Body of pancreas (tissue), 4 donors: ENCODE data around the gene MAP2K1. TPM values are rescaled to one million over a fixed set of nuclear protein-coding genes. Genes with fewer than 3 reads are reported as not detected.
"Not testable (repeated sequence)": the region's sequence is repeated elsewhere in the genome, so short reads cannot be mapped to it uniquely, and the experiment has no call there.

Experiments
- ATAC-seq: fragments of 150-250 bp; one replicate; pipeline ENCODE4 v1.9.1; 2016
- DNase-seq, 4 donors: peaks; one replicate each; pipeline ENCODE4 v3.0.0-alpha.2; 2019
- H3K27ac ChIP-seq, 4 donors: fragments of 200-600 bp; sonication (generic); 1 replicate in 3 of 4; 2 replicates in 1 of 4; pipeline versions ENCODE4 v1.5.1 to v1.6.1; 2016 to 2019; ENCODE audit warnings: mild to moderate bottlenecking in 1 of 4, mixed read lengths in 1 of 4, moderate library complexity in 1 of 4
- H3K27me3 ChIP-seq, 2 donors: fragments of 200-600 bp; sonication (generic); one replicate each; pipeline ENCODE4 v1.6.0; 2016; ENCODE audit warnings: mild to moderate bottlenecking in 1 of 2
- H3K36me3 ChIP-seq, 2 donors: fragments of 200-600 bp; sonication (generic); replicated peaks in 1 of 2; 2 replicates each; pipeline ENCODE4 v1.5.1; 2016; ENCODE audit warnings: low read depth in 2 of 2; ENCODE audit not compliant: insufficient read depth in 1 of 2
- H3K4me1 ChIP-seq: fragments of 200-600 bp; sonication (generic); one replicate; pipeline ENCODE4 v1.6.0; 2016
- H3K4me3 ChIP-seq, 2 donors: fragments of 200-600 bp; sonication (generic); 1 replicate in 1 of 2; 2 replicates in 1 of 2; pipeline ENCODE4 v1.5.1; 2016 to 2019
- H3K9me3 ChIP-seq, 3 donors: fragments of 200-600 bp; sonication (generic); 1 replicate in 2 of 3; 2 replicates in 1 of 3; pipeline ENCODE4 v1.5.1; 2016
- POLR2A ChIP-seq, 3 donors: fragments of 450-650 bp; IDR thresholded peaks; one replicate each; pipeline ENCODE4 v1.6.1; 2016; ENCODE audit warnings: antibody characterized with exemption in 3 of 3, mild to moderate bottlenecking in 2 of 3
- WGBS, 2 donors: methylation state at CpG; one replicate each; pipeline ENCODE4 v1.1.5; 2017; 5-methylcytosine and 5-hydroxymethylcytosine counted together
- intact Hi-C: fragments of 100-400 bp; cut with DNase I; formaldehyde crosslinking; loops from one replicate; pipeline ENCODE4 v1.15.1; 2023
- total RNA-seq, 2 donors: library from RNA; depleted of rRNA; stranded (reverse); fragments of >200 nt; gene quantifications; one replicate each; pipeline ENCODE4 v1.1.0, GENCODE V29; 2016
- TF ChIP-seq, protein P1 (sequence below), 7 experiments: fragments of 450-650 bp in 4 of 7; fragments of 200-600 bp in 3 of 7; sonication (generic) in 3 of 7; IDR thresholded peaks; one replicate each; pipeline ENCODE4 v1.5.1; 2016 to 2019; ENCODE audit warnings: antibody characterized with exemption in 7 of 7

The MAP2K1 gene
- total RNA-seq, 2 donors from 2014 or later = 25.2 to 29.0 TPM

DNA sequence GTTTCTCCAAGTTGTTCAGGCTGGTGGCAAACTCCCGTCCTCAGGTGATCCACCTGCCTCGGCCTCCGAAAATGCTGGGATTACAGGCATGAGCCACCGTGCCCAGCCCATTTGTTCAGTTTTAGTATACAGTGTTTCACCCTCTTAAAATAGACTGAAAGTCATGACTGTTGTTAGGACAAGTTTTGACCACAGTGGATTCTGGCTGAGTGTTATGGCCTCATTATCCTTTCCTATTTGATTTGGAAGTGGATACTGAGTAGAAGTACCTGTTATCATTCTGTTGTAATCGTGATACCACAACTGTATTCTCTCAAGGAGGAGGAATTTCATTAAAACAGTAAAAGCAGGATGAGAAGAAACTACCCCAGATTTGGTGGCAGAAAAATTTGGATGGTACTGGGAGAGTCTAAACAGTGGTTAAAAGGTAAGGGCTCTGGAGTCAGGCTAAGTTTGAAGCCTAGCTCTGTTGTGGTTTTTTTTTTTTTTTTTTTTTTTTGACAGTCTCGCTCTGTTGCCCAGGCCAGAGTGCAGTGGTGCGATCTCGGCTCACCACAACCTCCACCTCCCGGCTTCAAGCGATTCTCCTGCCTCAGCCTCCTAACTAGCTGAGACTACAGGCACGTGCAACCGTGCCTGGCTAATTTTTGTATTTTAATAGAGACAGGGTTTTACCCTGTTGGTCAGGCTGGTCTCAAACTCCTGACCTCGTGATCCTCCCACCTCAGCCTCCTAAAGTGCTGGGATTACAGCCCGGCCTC is 2.6 kb downstream of the MAP2K1 start:
- no peaks in the 10 kb centered on the region for H3K36me3 ChIP-seq
- no peak overlapping the region for H3K4me3 ChIP-seq
- intact Hi-C loops = loop anchor here (10.0 kb wide), 1 partner anchor 106 kb away; the partner anchor contains the start of gene SNAPC5
- H3K9me3 ChIP-seq = no peaks in the 10 kb centered on the region
- DNase-seq (no peak), ATAC-seq (no peak)
- TF ChIP-seq, protein P1, sequence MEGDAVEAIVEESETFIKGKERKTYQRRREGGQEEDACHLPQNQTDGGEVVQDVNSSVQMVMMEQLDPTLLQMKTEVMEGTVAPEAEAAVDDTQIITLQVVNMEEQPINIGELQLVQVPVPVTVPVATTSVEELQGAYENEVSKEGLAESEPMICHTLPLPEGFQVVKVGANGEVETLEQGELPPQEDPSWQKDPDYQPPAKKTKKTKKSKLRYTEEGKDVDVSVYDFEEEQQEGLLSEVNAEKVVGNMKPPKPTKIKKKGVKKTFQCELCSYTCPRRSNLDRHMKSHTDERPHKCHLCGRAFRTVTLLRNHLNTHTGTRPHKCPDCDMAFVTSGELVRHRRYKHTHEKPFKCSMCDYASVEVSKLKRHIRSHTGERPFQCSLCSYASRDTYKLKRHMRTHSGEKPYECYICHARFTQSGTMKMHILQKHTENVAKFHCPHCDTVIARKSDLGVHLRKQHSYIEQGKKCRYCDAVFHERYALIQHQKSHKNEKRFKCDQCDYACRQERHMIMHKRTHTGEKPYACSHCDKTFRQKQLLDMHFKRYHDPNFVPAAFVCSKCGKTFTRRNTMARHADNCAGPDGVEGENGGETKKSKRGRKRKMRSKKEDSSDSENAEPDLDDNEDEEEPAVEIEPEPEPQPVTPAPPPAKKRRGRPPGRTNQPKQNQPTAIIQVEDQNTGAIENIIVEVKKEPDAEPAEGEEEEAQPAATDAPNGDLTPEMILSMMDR (IDR thresholded peaks at IDR 0.05) = no peak
- no peak for TF ChIP-seq POLR2A (IDR thresholded peaks at IDR 0.05)
- peaks cover 29% of the 10 kb centered on the region for H3K4me1 ChIP-seq
- WGBS, 2 donors = 84 to 95% methylated on average over 14 of the region's 14 CpGs
- no peaks in the 10 kb centered on the region for H3K27me3 ChIP-seq
- H3K27ac ChIP-seq = no peak overlapping the region

DNA sequence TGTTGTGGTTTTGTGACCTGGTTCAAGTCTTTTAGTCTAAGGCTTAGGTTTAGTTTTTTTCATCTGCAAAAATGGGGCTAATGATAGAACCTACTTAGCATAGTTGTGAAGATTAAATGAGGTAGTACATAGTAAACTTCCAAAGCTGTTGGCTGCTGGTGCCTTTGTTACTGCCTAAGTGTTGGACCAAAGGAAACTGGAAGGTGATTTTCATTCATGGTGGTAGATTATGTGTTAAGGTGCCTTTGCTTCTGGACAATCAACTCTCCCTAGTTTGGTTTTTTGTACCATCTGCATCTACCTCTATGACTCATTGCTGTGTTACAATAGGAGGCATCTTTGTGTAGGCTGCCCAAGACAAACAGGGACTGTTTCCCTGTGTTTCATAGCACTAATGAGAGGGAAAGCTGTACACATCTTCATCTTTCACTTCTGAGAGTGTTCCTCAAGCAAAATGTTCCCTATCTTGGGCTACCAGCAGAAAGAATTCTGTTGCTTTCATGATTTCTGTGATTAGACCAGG is 3.2 kb downstream of the MAP2K1 start:
- Histone ChIP-seq H3K27me3 (no peaks in the 10 kb centered on the region), H3K4me3 (no peak overlapping the region), H3K27ac (no peak overlapping the region), H3K4me1 (peaks cover 28% of the 10 kb centered on the region), H3K9me3 (no peaks in the 10 kb centered on the region), H3K36me3 (no peaks in the 10 kb centered on the region)
- intact Hi-C loops = loop anchor here (10.0 kb wide), 1 partner anchor 105 kb away; the partner anchor contains the start of gene SNAPC5
- ATAC-seq (no peak), DNase-seq (no peak)
- no peak for TF ChIP-seq POLR2A (IDR thresholded peaks at IDR 0.05)
- TF ChIP-seq, protein P1 (IDR thresholded peaks at IDR 0.05) = no peak

DNA sequence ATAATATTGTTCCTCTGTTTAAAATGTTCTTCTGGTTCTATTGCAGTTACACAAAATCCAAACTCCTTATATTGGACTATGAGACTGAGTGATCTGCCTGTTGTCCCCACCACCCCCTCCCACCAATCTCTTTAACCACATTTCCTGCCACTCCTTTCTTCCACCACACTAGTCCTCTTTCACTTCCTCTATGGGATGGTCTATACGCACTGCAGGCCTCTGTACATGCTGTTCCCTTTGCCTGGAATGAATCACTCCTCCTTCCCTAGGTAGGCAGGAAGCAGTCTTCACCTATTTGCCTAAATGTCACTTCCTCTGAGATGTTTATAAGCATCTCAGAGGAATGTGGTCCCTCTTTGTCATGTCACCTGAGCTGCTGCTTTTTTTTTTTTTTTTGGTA is 4.0 kb downstream of the MAP2K1 start:
- no peak for ATAC-seq
- H3K27ac ChIP-seq = no peak overlapping the region
- TF ChIP-seq, protein P1 (IDR thresholded peaks at IDR 0.05) = no peak
- TF ChIP-seq POLR2A (IDR thresholded peaks at IDR 0.05) = peak in 1 of 3 donors; percentile 7
- no peaks in the 10 kb centered on the region for H3K9me3 ChIP-seq
- 81 to 84% methylated on average over 1 of the region's 1 CpG for WGBS, 2 donors
- no peaks in the 10 kb centered on the region for H3K27me3 ChIP-seq
- H3K4me3 ChIP-seq = no peak overlapping the region
- intact Hi-C loops = no loop called here
- H3K36me3 ChIP-seq = no peaks in the 10 kb centered on the region
- peak in 1 of 4 donors; percentile 59 for DNase-seq
- H3K4me1 ChIP-seq = peaks cover 20% of the 10 kb centered on the region

DNA sequence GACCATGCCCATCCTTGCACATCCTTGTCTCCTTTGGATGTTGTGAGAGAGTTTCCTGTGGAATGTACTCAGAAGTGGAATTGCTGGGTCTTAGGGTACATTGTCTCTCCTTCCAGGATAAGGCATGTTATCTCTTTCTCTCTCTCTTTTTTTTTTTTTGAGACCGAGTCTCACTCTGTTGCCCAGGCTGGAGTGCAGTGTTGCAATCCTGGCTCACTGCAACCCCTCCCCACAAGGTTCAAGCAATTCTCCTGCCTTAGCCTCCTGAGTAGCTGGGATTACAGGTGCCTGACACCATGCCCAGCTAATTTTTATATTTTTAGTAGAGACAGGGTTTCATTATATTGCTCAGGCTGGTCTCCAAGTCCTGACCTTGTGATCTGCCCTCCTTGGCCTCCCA is 6.3 kb downstream of the MAP2K1 start:
- WGBS, 2 donors = 63 to 100% methylated on average over 1 of the region's 1 CpG

DNA sequence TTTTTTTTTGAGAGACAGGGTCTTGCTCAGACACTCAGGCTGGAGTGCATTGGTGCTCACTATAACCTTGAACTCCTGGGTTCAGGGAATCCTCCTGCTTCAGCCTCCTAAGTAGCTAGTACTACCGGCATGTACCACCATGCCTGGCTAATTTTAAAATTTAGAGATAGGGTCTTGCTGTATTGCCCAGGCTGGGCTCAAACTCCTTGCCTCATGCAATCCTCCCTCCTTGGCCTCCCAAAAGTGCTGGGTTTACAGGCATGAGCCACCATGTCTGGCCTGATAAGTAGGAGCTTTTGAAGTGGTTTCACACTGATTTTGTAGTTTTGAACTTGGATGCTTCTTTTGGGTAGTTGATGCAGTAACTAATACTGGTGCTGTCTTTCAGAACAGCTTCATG is 7.8 kb downstream of the MAP2K1 start:
- H3K27ac ChIP-seq = no peak overlapping the region
- H3K9me3 ChIP-seq = no peaks in the 10 kb centered on the region
- H3K4me1 ChIP-seq = no peaks in the 10 kb centered on the region
- no peak for DNase-seq
- H3K36me3 ChIP-seq = no peaks in the 10 kb centered on the region
- TF ChIP-seq, protein P1 (IDR thresholded peaks at IDR 0.05) = no peak
- no peak for TF ChIP-seq POLR2A (IDR thresholded peaks at IDR 0.05)
- intact Hi-C loops = no loop called here
- WGBS, 2 donors = 75 to 100% methylated on average over 1 of the region's 1 CpG
- ATAC-seq = no peak
- no peak overlapping the region for H3K4me3 ChIP-seq
- H3K27me3 ChIP-seq = no peaks in the 10 kb centered on the region

More for the DNA sequence above, 6.3 kb downstream of the MAP2K1 start:
- H3K27ac ChIP-seq, H3K27me3 ChIP-seq, H3K36me3 ChIP-seq, H3K9me3 ChIP-seq, DNase-seq, intact Hi-C loops, H3K4me3 ChIP-seq, ATAC-seq: not testable (repeated sequence)
- H3K4me1 ChIP-seq = peaks cover 11% of the 10 kb centered on the region
